Activated T-cell treated with anti-CD3 and anti-CD28 coated beads, Interleukin-2, amount 50 U/mL, for 72 hours (primary cell): ENCODE results near the gene MMP27. TPM values are rescaled to one million over a fixed set of nuclear protein-coding genes. Genes with fewer than 3 reads are reported as not detected.

Source experiments
- ATAC-seq, 2 donors: fragments of 150-1000 bp; cut with Tn5 transposase; replicated peaks in 1 of 2; 2 replicates each; pipeline ENCODE4 v1.10.0; 2021; ENCODE audit warnings: moderate library complexity in 2 of 2, mild to moderate bottlenecking in 1 of 2
- DNase-seq, 2 donors: peaks; one replicate each; pipeline ENCODE4 v3.0.0; 2021 to 2022; ENCODE audit warnings: mixed read lengths in 1 of 2
- H3K27ac Mint-ChIP-seq: one replicate; pipeline ENCODE4 v1.8.0; 2022; ENCODE audit warnings: mild to moderate bottlenecking, moderate library complexity, mixed read lengths
- H3K27me3 Mint-ChIP-seq: one replicate; pipeline ENCODE4 v1.8.0; 2022; ENCODE audit warnings: low read depth, mixed read lengths
- H3K36me3 Mint-ChIP-seq, 2 donors: one replicate each; pipeline ENCODE4 v1.8.0; 2022; ENCODE audit warnings: mixed read lengths in 2 of 2, mild to moderate bottlenecking in 1 of 2; ENCODE audit not compliant: insufficient read depth in 2 of 2
- H3K4me1 Mint-ChIP-seq: one replicate; pipeline ENCODE4 v1.8.0; 2022; ENCODE audit warnings: low read depth, mixed read lengths
- H3K4me3 Mint-ChIP-seq, 2 donors: one replicate each; pipeline ENCODE4 v1.8.0; 2022; ENCODE audit warnings: mild to moderate bottlenecking in 2 of 2, mixed read lengths in 2 of 2, moderate library complexity in 2 of 2
- H3K9me3 Mint-ChIP-seq, 2 donors: one replicate each; pipeline ENCODE4 v1.8.0; 2022; ENCODE audit warnings: mixed read lengths in 2 of 2
- total RNA-seq, 2 donors: library from RNA; stranded (reverse); gene quantifications; one replicate each; pipeline ENCODE4 v1.2.3, GENCODE V29; 2022

MMP27 gene
- total RNA-seq, 2 donors from 2014 or later, result not detected

DNA sequence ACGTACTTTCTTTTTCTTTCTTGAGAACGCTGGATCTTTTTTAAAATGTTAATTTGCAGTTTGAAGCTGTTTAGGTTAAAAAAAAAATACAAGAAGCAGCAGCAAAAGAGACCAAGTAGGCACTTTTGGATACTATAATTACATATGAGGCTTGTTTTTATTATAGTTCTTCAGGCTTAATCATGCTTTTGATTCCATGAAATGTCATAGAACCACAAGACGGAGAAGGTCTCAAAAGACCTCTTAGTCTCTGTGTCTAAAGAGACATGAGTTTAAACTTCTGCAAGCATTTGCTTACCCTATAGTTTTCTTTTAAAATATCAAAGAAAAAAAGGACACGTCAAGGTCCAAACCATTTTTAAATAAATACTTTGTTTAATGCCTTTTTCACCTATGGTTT, 61.6 kb downstream of the MMP27 start:
- H3K27ac Mint-ChIP-seq, result no peak overlapping the region
- no peaks in the 10 kb centered on the region for H3K27me3 Mint-ChIP-seq
- H3K4me1 Mint-ChIP-seq, result no peaks in the 10 kb centered on the region
- H3K9me3 Mint-ChIP-seq, result no peaks in the 10 kb centered on the region
- no peaks in the 10 kb centered on the region for H3K36me3 Mint-ChIP-seq
- ATAC-seq (no peak), DNase-seq (no peak)
- H3K4me3 Mint-ChIP-seq, result no peak overlapping the region

Other genes with a start within 250 kb of the MMP27 start
- gene MMP7, start 175.0 kb downstream of the MMP27 start, total RNA-seq, result not detected
- not detected for gene MMP20, start 80.4 kb downstream of the MMP27 start, total RNA-seq
- not detected for gene MMP8, start 19.2 kb upstream of the MMP27 start, total RNA-seq
- 1 to 10 TPM in 1 of 2 donors, not detected in 1; 1.2 TPM for gene MMP10, start 74.9 kb upstream of the MMP27 start, total RNA-seq
- not detected for gene MMP1, start 92.4 kb upstream of the MMP27 start, total RNA-seq
- gene MMP3, start 137.8 kb upstream of the MMP27 start, total RNA-seq, result not detected
- gene MMP12, start 169.2 kb upstream of the MMP27 start, total RNA-seq, result not detected
- gene MMP13, start 250.0 kb upstream of the MMP27 start, total RNA-seq, result not detected